Thoracic aorta (tissue), 2 donors: ENCODE results near the gene LYZL6. TPM values are rescaled to one million over a fixed set of nuclear protein-coding genes. Genes with fewer than 3 reads are reported as not detected.

Source experiments
- ATAC-seq: fragments of 150-250 bp; one replicate; pipeline ENCODE4 v1.8.0; 2017; ENCODE audit warnings: low read depth; ENCODE audit not compliant: insufficient number of reproducible peaks, low FRiP score
- DNase-seq: peaks from one replicate; pipeline ENCODE4 v3.0.0-alpha.2; 2020; ENCODE audit warnings: low spot score
- H3K27ac ChIP-seq, 2 donors: fragments of 200-600 bp; sonication (generic); 1 replicate in 1 of 2; 2 replicates in 1 of 2; pipeline ENCODE4 v1.5.1; 2016; ENCODE audit warnings: mild to moderate bottlenecking in 2 of 2, moderate library complexity in 2 of 2
- H3K27me3 ChIP-seq: fragments of 200-600 bp; sonication (generic); replicated peaks from 2 replicates; pipeline ENCODE4 v1.6.0; 2016; ENCODE audit warnings: mild to moderate bottlenecking; ENCODE audit not compliant: insufficient read depth
- H3K36me3 ChIP-seq: fragments of 200-600 bp; sonication (generic); one replicate; pipeline ENCODE4 v1.5.1; 2016
- H3K4me1 ChIP-seq, 2 donors: fragments of 200-600 bp; sonication (generic); 1 replicate in 1 of 2; 2 replicates in 1 of 2; pipeline versions ENCODE4 v1.5.1 to v1.6.0; 2016; ENCODE audit warnings: low read depth in 2 of 2, mild to moderate bottlenecking in 1 of 2; ENCODE audit not compliant: control insufficient read depth in 1 of 2
- H3K4me3 ChIP-seq: fragments of 200-600 bp; sonication (generic); 2 replicates; pipeline ENCODE4 v1.5.1; 2016; ENCODE audit warnings: mild to moderate bottlenecking
- H3K9me3 ChIP-seq: fragments of 200-600 bp; sonication (generic); 2 replicates; pipeline ENCODE4 v1.5.1; 2016
- CTCF ChIP-seq: fragments of 200-600 bp; sonication (generic); IDR thresholded peaks from one replicate; pipeline ENCODE4 v1.5.1; 2019; ENCODE audit warnings: antibody characterized with exemption
- total RNA-seq, 2 donors: library from RNA; depleted of rRNA; stranded (reverse); fragments of >200 nt; gene quantifications; one replicate each; pipeline versions ENCODE4 v1.1.0 to v1.2.3, GENCODE V29; 2016

LYZL6 gene
- total RNA-seq, 2 donors from 2014 or later, result not detected

DNA sequence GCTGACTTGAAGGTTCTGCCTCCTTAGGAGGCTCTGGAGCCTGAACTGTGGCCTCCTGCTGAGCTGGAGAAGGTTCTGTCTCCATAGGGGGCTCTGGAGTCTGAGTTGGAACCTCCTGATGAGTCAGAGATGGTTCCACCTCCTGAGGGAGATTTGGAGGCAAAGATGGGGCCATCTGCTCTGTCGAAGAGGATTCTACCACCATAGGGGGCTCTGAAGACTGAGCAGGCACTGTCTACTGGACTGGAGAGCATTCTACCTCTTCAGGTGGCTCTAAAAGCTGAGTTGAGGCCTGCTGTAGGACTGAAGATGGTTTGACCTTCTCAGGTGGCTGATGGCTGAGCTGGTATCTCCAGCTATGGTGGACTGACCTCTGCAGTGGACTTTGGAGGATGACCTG is 29.2 kb downstream of the LYZL6 start:
- Histone ChIP-seq H3K36me3 (no peaks in the 10 kb centered on the region), H3K4me1 (no peaks in the 10 kb centered on the region), H3K4me3 (no peak overlapping the region), H3K27me3 (no peaks in the 10 kb centered on the region), H3K9me3 (no peaks in the 10 kb centered on the region), H3K27ac (no peak overlapping the region)
- no peak for TF ChIP-seq CTCF
- no peak for DNase-seq
- ATAC-seq, result no peak

GRCh38 chr17:35913609-35914008 is 29.9 kb downstream of the LYZL6 start:
- DNase-seq, result no peak
- no peak for TF ChIP-seq CTCF
- H3K27ac ChIP-seq, result no peak overlapping the region
- no peaks in the 10 kb centered on the region for H3K36me3 ChIP-seq
- no peak for ATAC-seq
- H3K4me1 ChIP-seq, result no peaks in the 10 kb centered on the region
- no peaks in the 10 kb centered on the region for H3K27me3 ChIP-seq
- no peak overlapping the region for H3K4me3 ChIP-seq
- H3K9me3 ChIP-seq, result no peaks in the 10 kb centered on the region

DNA sequence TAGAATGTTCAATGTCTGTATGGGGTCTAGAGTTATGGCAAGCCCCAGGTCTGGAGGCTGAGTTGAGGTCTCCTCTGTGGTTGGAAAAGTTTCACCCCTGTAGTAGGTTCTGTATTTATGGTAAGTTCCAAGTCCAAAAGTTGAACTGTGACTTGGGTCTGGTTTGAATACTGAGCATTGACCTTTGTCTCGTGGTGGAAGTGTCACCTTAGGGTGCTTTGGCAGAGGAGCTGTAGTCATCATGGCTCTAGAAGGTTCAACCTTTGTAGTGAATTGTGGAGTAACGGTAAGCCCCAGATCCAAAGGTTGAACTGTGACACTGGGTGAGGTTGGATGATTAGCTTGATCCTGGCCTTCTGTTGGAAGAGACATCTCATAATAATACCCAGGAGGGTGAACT is 30.6 kb downstream of the LYZL6 start:
- Histone ChIP-seq H3K36me3 (no peaks in the 10 kb centered on the region), H3K4me1 (no peaks in the 10 kb centered on the region), H3K9me3 (no peaks in the 10 kb centered on the region), H3K27me3 (no peaks in the 10 kb centered on the region), H3K27ac (no peak overlapping the region), H3K4me3 (no peak overlapping the region)
- no peak for ATAC-seq
- no peak for TF ChIP-seq CTCF
- DNase-seq, result no peak

DNA sequence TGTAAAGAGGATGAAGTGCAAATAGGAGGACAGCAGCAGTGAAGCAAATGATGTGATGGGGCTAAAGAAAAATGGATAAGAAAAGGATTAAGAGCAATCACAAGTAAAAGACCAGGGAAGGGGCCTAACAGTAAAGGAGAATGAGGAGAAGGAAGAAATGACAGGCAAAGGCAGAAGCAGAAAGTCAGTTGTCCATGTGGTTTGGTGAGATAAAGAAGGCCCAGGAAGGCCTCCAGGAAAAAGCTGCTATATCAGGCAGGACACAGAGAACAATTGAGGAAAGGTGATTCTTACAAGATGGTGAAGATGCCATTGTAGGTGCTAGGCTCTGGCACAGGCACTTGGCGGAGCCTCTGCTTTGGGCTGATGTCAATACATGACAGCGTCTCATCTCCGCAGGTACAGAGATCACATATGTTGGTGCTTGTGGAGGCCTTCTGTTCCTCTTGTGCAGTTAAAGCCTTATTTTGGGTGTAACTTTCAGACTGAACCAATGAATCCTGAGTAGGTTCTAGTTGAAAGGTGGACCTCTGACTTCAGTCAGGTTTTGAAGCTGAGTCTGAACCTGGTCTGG is 31.1 kb downstream of the LYZL6 start:
- H3K36me3 ChIP-seq, result no peaks in the 10 kb centered on the region
- no peak overlapping the region for H3K4me3 ChIP-seq
- ATAC-seq (no peak), DNase-seq (no peak)
- H3K27ac ChIP-seq, result no peak overlapping the region
- H3K27me3 ChIP-seq, result no peaks in the 10 kb centered on the region
- TF ChIP-seq CTCF, result no peak
- H3K9me3 ChIP-seq, result no peaks in the 10 kb centered on the region
- no peaks in the 10 kb centered on the region for H3K4me1 ChIP-seq

- ATAC-seq (no peak), DNase-seq (no peak)
- H3K36me3 ChIP-seq, result no peaks in the 10 kb centered on the region
- no peak overlapping the region for H3K4me3 ChIP-seq
- H3K27me3 ChIP-seq, result no peaks in the 10 kb centered on the region
- no peaks in the 10 kb centered on the region for H3K4me1 ChIP-seq
- H3K27ac ChIP-seq, result no peak overlapping the region
- no peaks in the 10 kb centered on the region for H3K9me3 ChIP-seq
- no peak for TF ChIP-seq CTCF
Observed at GRCh38 chr17:35909408-35909807, 34.1 kb downstream of the LYZL6 start.
